Neuronal stem cell (in vitro differentiated cells): ENCODE data around the gene NAV2.

Experiments
- DNase-seq: peaks from one replicate; pipeline ENCODE4 v3.0.0-alpha.2; 2013; ENCODE audit warnings: low spot score
- H2AFZ ChIP-seq: one replicate; pipeline ENCODE4 v1.6.1; 2013; ENCODE audit warnings: mild to moderate bottlenecking, low read length, inconsistent platforms
- H2AK5ac ChIP-seq: 2 replicates; pipeline ENCODE4 v1.6.1; 2013; ENCODE audit warnings: low read depth, mild to moderate bottlenecking, inconsistent platforms, low read length, moderate library complexity, mixed read lengths
- H2BK120ac ChIP-seq: 2 replicates; pipeline ENCODE4 v1.6.1; 2013; ENCODE audit warnings: low read depth, mild to moderate bottlenecking, inconsistent platforms, low read length, moderate library complexity, mixed read lengths
- H2BK12ac ChIP-seq: one replicate; pipeline ENCODE4 v1.6.1; 2013; ENCODE audit warnings: low read length, inconsistent platforms
- H2BK15ac ChIP-seq: 2 replicates; pipeline ENCODE4 v1.6.1; 2013; ENCODE audit warnings: mild to moderate bottlenecking, low read length, inconsistent platforms, mixed read lengths
- H2BK5ac ChIP-seq: one replicate; pipeline ENCODE4 v1.6.1; 2013; ENCODE audit warnings: inconsistent platforms, mild to moderate bottlenecking, low read length, moderate library complexity
- H3K14ac ChIP-seq: one replicate; pipeline ENCODE4 v1.6.1; 2013; ENCODE audit warnings: low read length, inconsistent platforms
- H3K18ac ChIP-seq: 2 replicates; pipeline ENCODE4 v1.6.1; 2013; ENCODE audit warnings: low read length, inconsistent platforms
- H3K23ac ChIP-seq: 2 replicates; pipeline ENCODE4 v1.6.1; 2013; ENCODE audit warnings: low read depth, mild to moderate bottlenecking, mixed read lengths, low read length, inconsistent platforms; ENCODE audit not compliant: poor library complexity
- H3K27ac ChIP-seq: replicated peaks from 3 replicates; pipeline ENCODE4 v1.5.1; 2013; ENCODE audit warnings: low read length, inconsistent platforms
- H3K27me3 ChIP-seq, 3 experiments: 2 replicates each; pipeline ENCODE4 v1.6.1; 2013; ENCODE audit warnings: low read length in 3 of 3, mild to moderate bottlenecking in 2 of 3, inconsistent platforms in 1 of 3, low read depth in 1 of 3, mixed read lengths in 1 of 3, moderate library complexity in 1 of 3; ENCODE audit not compliant: control insufficient read depth in 3 of 3, insufficient read depth in 3 of 3
- H3K36me3 ChIP-seq, 2 donors: replicated peaks in 1 of 2; 2 replicates each; pipeline ENCODE4 v1.6.1; 2013; ENCODE audit warnings: low read length in 2 of 2; ENCODE audit not compliant: control insufficient read depth in 2 of 2, insufficient read depth in 2 of 2
- H3K4ac ChIP-seq: 2 replicates; pipeline ENCODE4 v1.6.1; 2013; ENCODE audit warnings: inconsistent platforms, mild to moderate bottlenecking, low read length, moderate library complexity
- H3K4me1 ChIP-seq, 2 donors: 1 replicate in 1 of 2; 2 replicates in 1 of 2; pipeline ENCODE4 v1.6.1; 2013; ENCODE audit warnings: low read length in 2 of 2, low read depth in 1 of 2; ENCODE audit not compliant: control insufficient read depth in 2 of 2, insufficient read depth in 1 of 2
- H3K4me2 ChIP-seq: one replicate; pipeline ENCODE4 v1.6.1; 2013; ENCODE audit warnings: mild to moderate bottlenecking, low read length, inconsistent platforms; ENCODE audit not compliant: insufficient read depth, poor library complexity, severe bottlenecking
- H3K4me3 ChIP-seq, 2 donors: 2 replicates each; pipeline ENCODE4 v1.5.1; 2013; ENCODE audit warnings: low read length in 2 of 2, mild to moderate bottlenecking in 2 of 2, inconsistent platforms in 1 of 2, moderate library complexity in 1 of 2
- H3K79me1 ChIP-seq: one replicate; pipeline ENCODE4 v1.6.1; 2013; ENCODE audit warnings: low read depth, mild to moderate bottlenecking, inconsistent platforms, low read length, moderate library complexity
- H3K9ac ChIP-seq: one replicate; pipeline ENCODE4 v1.6.1; 2013; ENCODE audit warnings: mild to moderate bottlenecking, low read depth, low read length, inconsistent platforms; ENCODE audit not compliant: poor library complexity
- H3K9me3 ChIP-seq, 2 donors: replicated peaks in 1 of 2; 2 replicates each; pipeline versions ENCODE3 to v1.6.1; 2013; ENCODE audit warnings: low read length in 2 of 2, mild to moderate bottlenecking in 2 of 2, inconsistent platforms in 1 of 2, low read depth in 1 of 2, mixed read lengths in 1 of 2, moderate library complexity in 1 of 2; ENCODE audit not compliant: control insufficient read depth in 2 of 2, insufficient read depth in 1 of 2
- H4K8ac ChIP-seq: one replicate; pipeline ENCODE4 v1.6.1; 2013; ENCODE audit warnings: low read depth, mild to moderate bottlenecking, inconsistent platforms, low read length, moderate library complexity
- H4K91ac ChIP-seq: one replicate; pipeline ENCODE4 v1.6.1; 2013; ENCODE audit warnings: low read length, low read depth, mild to moderate bottlenecking, inconsistent platforms; ENCODE audit not compliant: poor library complexity
- WGBS, 2 donors: extraction: QIAGEN DNeasy Blood & Tissue Kit; methylation state at CpG; one replicate each; pipeline ENCODE4 v1.1.7; 2013; ENCODE audit warnings: missing lambda C conversion rate in 2 of 2, mixed read lengths in 1 of 2; ENCODE audit not compliant: insufficient read length in 2 of 2, insufficient replicate concordance in 1 of 2; ENCODE audit errors: extremely low coverage in 2 of 2; 5-methylcytosine and 5-hydroxymethylcytosine counted together

The NAV2 gene

GRCh38 chr11:19838994-19839768 is 126.5 kb downstream of the NAV2 start:
- H3K79me1 ChIP-seq, result no peaks in the 10 kb centered on the region
- no peak overlapping the region for H3K4ac ChIP-seq
- no peak overlapping the region for H3K18ac ChIP-seq
- no peak overlapping the region for H3K23ac ChIP-seq
- H3K27me3 ChIP-seq, result no peaks in the 10 kb centered on the region
- H3K14ac ChIP-seq, result no peak overlapping the region
- peaks cover 0 to 22% of the 10 kb centered on the region in 2 donors for H3K36me3 ChIP-seq
- no peak overlapping the region for H2BK12ac ChIP-seq
- no peaks in the 10 kb centered on the region for H3K9me3 ChIP-seq
- no peak overlapping the region for H3K4me3 ChIP-seq
- no peak overlapping the region for H2AK5ac ChIP-seq
- no peak overlapping the region for H3K4me2 ChIP-seq
- H4K8ac ChIP-seq, result no peak overlapping the region
- no peak for DNase-seq
- H2BK120ac ChIP-seq, result no peak overlapping the region
- H2BK5ac ChIP-seq, result no peak overlapping the region
- H3K27ac ChIP-seq, result no peak overlapping the region
- H4K91ac ChIP-seq, result no peak overlapping the region
- H2AFZ ChIP-seq, result no peak overlapping the region
- H3K9ac ChIP-seq, result no peak overlapping the region
- H3K4me1 ChIP-seq, result peaks cover 0 to under 1% of the 10 kb centered on the region in 2 donors
- H2BK15ac ChIP-seq, result no peak overlapping the region
- WGBS, 2 donors, result 100% methylated on average over 1 of the region's 4 CpGs; no CpG with 5 or more reads in 1 of the 2 donors

- no peaks in the 10 kb centered on the region for H3K27me3 ChIP-seq
- H3K14ac ChIP-seq, result no peak overlapping the region
- no peak overlapping the region for H3K4me3 ChIP-seq
- no peak overlapping the region for H4K91ac ChIP-seq
- no peak overlapping the region for H3K4ac ChIP-seq
- no peak overlapping the region for H2AFZ ChIP-seq
- H2BK120ac ChIP-seq, result no peak overlapping the region
- no peak overlapping the region for H3K23ac ChIP-seq
- no peak overlapping the region for H2BK5ac ChIP-seq
- H2AK5ac ChIP-seq, result no peak overlapping the region
- H3K27ac ChIP-seq, result no peak overlapping the region
- no peak overlapping the region for H4K8ac ChIP-seq
- H2BK15ac ChIP-seq, result no peak overlapping the region
- H2BK12ac ChIP-seq, result no peak overlapping the region
- H3K9ac ChIP-seq, result no peak overlapping the region
- H3K4me2 ChIP-seq, result no peak overlapping the region
- DNase-seq, result no peak
- no peaks in the 10 kb centered on the region for H3K79me1 ChIP-seq
- peaks cover 0 to 13% of the 10 kb centered on the region in 2 donors for H3K36me3 ChIP-seq
- no peaks in the 10 kb centered on the region for H3K9me3 ChIP-seq
- H3K18ac ChIP-seq, result no peak overlapping the region
- H3K4me1 ChIP-seq, result peaks cover 0 to 18% of the 10 kb centered on the region in 2 donors
These were observed 128.3 kb downstream of the NAV2 start for GRCh38 chr11:19840961-19841360.

GRCh38 chr11:19842505-19842904 is 129.9 kb downstream of the NAV2 start:
- H2BK120ac ChIP-seq, result no peak overlapping the region
- no peak overlapping the region for H3K23ac ChIP-seq
- no peak overlapping the region for H3K9ac ChIP-seq
- no peak overlapping the region for H2BK15ac ChIP-seq
- no peak overlapping the region for H2BK12ac ChIP-seq
- no peak overlapping the region for H3K4ac ChIP-seq
- no peak overlapping the region for H2AFZ ChIP-seq
- H3K79me1 ChIP-seq, result no peaks in the 10 kb centered on the region
- no peak for DNase-seq
- no CpG with 5 or more reads among the region's 7 CpGs for WGBS, 2 donors
- H3K4me2 ChIP-seq, result no peak overlapping the region
- no peaks in the 10 kb centered on the region for H3K27me3 ChIP-seq
- no peak overlapping the region for H3K27ac ChIP-seq
- no peak overlapping the region for H2AK5ac ChIP-seq
- H3K4me1 ChIP-seq, result peaks cover 4 to 33% of the 10 kb centered on the region in 2 donors
- peaks cover 0 to 8% of the 10 kb centered on the region in 2 donors for H3K36me3 ChIP-seq
- H3K14ac ChIP-seq, result no peak overlapping the region
- no peak overlapping the region for H3K18ac ChIP-seq
- no peak overlapping the region for H2BK5ac ChIP-seq
- H4K91ac ChIP-seq, result no peak overlapping the region
- H4K8ac ChIP-seq, result no peak overlapping the region
- no peaks in the 10 kb centered on the region for H3K9me3 ChIP-seq
- no peak overlapping the region for H3K4me3 ChIP-seq

GRCh38 chr11:19843079-19843478 is 130.4 kb downstream of the NAV2 start:
- Histone ChIP-seq H4K8ac (no peak overlapping the region), H2BK12ac (no peak overlapping the region), H2BK5ac (no peak overlapping the region), H3K9ac (no peak overlapping the region), H3K36me3 (peaks cover 0 to 8% of the 10 kb centered on the region in 2 donors), H3K4me3 (no peak overlapping the region), H3K27me3 (no peaks in the 10 kb centered on the region), H3K4me2 (no peak overlapping the region), H2AK5ac (no peak overlapping the region), H3K79me1 (no peaks in the 10 kb centered on the region), H3K23ac (no peak overlapping the region), H2BK120ac (no peak overlapping the region), H3K9me3 (no peaks in the 10 kb centered on the region), H3K4me1 (peaks cover 7 to 36% of the 10 kb centered on the region in 2 donors), H2BK15ac (no peak overlapping the region), H3K14ac (no peak overlapping the region), H3K27ac (no peak overlapping the region), H2AFZ (no peak overlapping the region), H3K18ac (no peak overlapping the region), H4K91ac (no peak overlapping the region), H3K4ac (no peak overlapping the region)
- WGBS, 2 donors, result no CpG with 5 or more reads among the region's 2 CpGs
- DNase-seq, result no peak
